Activated naive CD8-positive, alpha-beta T cell treated with anti-CD3 and anti-CD28 coated beads, Interleukin-2, amount 50 U/mL, for 16 hours (primary cell): ENCODE results near the gene ADAMTSL1.

Experiments
- DNase-seq: peaks from one replicate; pipeline ENCODE4 v3.0.0-alpha.2; 2020; ENCODE audit warnings: low read depth, low spot score

The ADAMTSL1 gene

DNA sequence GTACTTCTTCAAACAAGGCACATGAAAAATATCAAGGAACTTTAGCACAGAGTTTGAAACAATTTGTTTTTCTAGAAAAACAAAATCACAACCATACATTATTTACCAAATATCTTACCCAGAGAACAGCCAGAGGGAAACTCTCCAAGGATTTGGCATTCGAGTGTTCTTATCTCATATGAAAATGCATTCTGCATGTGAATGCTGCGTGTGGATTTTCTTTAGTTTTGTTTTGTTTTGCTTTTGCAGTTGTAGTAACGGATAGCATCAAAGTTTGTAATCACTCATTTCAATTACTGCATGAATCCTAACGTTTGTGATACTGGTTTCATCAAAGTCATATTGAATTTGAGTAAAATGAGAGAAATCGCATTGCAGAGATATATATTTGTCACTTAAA lies 28.0 kb downstream of the ADAMTSL1 start:
- DNase-seq, result no peak

DNA sequence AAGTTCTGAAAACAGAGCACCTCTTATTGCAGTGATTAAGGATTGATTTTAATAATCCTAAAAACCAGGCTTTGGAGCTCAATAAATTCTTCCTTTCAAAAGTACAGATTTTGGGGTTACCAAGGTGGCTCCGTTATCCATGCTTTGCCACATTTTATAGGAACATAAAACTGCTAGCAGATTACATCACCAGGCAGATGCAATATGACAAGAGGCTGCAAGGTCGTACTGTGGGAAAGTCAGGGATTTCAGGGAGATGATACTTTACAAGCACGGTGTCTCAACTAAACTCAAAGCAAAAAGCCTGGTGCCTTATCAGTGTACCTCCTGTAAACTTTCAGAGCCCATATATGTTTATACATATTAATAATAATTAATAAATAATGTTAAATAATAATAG lies 28.6 kb downstream of the ADAMTSL1 start:
- DNase-seq, result no peak

DNA sequence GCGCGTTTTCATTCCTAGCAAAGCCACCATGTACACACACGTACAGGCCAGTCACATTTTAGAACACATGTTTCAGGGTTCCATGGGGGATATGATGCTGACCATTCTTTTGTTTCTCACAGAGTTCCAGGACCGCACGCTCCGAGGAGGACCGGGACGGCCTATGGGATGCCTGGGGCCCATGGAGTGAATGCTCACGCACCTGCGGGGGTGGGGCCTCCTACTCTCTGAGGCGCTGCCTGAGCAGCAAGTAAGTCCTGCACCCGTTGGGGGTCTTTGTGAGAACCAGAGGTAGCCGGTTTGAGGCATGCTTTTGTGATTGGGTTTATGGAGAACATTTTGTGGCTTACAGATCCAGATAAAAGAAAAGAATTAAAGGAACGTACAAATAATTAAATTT lies 30.8 kb downstream of the ADAMTSL1 start:
- no peak for DNase-seq

DNA sequence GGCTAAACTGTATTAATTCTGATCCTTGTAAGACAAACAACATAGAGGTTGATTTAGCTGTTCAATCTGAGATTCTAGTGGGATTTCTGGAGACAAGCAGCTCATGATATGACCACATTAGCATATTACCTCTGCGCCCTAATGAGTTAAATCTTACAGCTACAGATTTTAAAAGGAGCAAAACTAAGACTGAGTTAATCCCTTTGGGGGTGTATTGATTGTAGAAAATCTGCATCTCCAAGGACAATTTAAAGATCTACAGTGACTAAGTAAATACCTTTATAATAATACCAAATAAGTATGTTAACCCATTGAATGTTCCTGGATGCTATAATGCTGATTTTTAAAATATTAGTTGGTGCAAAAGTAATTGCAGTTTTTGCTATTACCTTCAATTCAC lies 33.2 kb downstream of the ADAMTSL1 start:
- no peak for DNase-seq

DNA sequence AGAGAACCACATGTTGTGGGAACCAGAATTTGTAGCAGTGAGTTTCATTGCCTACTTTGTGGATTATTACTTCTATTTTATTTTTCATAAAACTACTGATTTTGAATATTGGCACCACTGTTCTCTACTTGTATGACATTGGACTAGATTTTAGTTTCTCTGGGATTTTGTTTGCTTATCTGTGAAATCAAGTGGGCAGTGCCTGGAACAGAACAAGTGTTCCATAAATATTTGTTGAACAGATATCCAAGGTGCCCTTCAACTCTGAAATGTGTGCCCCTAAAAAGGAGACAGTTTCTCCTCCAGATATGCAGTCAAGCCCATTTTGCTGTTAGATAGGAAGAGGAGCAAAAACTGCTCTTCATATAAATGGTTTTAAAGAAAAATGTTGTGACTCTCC lies 42.6 kb downstream of the ADAMTSL1 start:
- no peak for DNase-seq

DNA sequence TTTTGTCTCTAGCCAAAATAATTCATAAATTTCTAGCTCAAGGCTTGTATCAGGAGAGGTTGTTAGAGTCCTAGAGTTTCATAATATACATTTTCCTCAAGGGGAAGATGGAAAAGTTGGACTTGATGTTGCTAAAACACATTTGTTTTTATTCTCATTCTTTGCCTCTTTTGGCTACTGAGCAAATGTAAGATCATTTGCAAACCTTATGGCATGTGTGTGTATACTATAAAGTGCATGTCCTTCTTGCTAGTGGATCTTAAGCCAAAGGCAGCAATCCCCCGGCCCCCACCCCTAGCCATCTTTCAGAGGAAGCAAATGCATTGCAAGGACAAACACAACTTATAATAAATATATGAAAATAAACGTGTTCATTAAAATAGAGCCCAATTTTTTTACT lies 43.0 kb downstream of the ADAMTSL1 start:
- no peak for DNase-seq

DNA sequence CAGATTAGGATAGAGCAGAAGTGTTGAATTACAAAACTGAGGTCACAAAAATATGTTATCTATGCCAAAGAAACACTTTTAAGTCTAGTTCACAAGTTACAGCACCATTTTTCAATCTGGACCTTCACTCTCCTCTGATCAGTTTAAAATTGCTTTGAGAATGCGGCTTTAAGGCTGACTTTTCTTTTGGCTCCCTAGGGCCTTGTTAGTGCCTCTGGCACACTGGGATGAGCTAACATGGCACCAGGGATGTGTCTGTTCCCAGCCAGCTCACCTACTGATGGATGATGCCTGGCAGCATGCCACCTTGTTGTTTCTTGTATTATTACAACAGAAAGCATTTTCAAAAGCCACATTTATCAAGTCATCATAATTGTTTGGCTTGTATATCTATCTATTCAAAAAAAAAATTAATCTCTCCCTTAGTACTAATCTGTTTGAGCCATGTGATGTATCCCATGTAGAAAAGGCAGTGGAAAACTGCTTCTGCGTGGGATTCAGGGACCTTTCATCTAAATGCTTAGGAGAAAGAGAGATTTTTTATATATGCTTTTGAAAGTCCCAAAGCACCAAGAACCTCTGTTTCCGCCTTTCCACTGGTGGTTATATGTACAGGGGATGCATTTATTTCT lies 46.6 kb downstream of the ADAMTSL1 start:
- no peak for DNase-seq

DNA sequence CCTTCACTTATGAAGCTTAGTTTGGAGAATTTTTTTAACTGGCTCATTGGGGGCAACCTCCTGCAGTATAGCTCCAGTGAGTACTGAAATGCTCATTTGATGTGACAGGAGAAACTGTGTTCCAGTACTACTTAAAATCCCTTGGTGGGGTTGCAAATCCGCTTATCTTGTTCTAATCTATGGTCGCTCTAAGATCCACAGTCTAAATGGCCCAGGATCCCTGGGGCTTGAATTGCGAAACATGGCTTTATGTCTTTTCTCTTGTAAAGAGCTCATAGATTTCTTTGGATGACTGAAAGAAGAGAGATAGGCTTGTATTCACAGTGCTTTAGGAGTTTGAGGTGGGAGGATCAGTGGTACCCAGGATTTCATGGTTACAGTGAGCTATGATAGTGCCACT lies 52.7 kb downstream of the ADAMTSL1 start:
- DNase-seq, result no peak

DNA sequence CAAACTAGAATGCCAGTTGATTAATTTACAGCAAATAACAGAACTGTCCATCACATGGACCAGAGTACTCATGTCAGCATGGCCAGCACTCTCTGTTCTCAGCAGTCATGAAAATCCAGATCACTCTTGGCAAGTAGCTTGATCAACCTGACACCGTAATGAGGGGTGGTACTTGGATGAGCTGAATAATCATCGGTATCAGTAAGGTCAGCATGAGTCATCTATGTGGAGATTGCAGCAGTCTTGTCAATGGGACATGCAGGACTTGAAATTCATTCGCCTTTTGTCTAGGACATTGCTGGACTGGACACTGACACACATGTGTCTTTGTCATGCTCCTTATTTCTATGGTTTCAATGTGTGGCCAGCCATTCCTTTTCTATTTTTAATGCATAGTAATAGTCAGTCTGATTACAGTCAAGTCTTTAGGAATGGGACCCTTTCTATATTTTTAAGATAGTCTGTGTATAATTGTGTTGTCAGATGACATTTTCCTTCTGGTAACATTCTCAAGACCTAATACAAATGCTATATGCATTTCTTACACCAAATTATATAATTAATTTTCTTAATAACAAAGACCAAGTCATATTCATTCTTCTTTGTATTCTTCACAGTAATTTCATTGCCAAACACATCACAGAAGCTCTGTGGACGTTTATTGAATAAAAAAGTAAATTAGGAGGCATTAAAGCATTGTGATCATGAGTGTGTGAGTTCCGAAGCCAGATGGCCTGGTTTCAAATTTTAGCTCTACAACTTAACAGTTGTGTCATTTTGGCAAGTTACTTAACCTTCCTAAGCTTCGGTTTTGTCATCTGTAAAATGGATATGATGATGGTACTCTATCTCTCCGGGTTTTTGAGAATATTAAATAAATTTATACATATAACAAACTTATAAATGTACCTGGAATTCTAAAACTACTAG lies 57.4 kb downstream of the ADAMTSL1 start:
- no peak for DNase-seq

DNA sequence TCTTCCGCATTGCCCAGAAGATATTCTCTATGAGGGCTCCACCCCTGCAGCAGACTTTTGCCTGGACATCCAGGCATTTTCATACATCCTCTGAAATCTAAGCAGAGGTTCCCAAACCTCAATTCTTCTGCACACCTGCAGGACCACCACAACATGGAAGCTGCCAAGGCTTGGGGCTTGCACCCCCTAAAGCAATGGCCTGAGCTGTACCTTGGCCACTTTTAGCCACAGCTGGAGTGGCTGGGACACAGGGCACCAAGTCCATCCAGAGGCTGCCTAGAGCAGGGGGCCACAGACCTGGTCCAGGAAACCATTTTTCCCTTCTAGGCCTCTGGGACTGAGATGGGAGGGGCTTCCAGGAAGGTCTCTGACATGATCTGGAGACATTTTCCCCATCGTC lies 60.7 kb downstream of the ADAMTSL1 start:
- DNase-seq, result no peak

DNA sequence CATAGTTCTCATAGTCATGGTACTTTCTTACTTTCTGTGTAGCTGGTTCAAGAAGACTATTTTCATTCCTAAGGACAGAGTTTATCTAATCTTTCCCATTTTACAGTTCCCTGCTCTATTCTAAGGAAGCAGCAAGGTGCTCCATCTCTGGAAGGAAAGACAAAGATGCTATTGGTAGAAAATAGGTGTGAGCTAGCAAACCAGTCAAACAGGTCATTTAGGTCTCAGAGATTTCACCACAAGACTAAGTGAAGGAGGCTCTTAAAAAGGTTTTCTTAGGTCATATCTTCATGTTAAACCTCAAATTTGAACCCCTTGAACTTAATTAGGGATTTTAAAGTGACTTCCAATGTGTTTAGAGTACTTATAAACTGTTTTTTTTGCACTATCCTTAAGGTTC lies 62.6 kb downstream of the ADAMTSL1 start:
- DNase-seq, result no peak

DNA sequence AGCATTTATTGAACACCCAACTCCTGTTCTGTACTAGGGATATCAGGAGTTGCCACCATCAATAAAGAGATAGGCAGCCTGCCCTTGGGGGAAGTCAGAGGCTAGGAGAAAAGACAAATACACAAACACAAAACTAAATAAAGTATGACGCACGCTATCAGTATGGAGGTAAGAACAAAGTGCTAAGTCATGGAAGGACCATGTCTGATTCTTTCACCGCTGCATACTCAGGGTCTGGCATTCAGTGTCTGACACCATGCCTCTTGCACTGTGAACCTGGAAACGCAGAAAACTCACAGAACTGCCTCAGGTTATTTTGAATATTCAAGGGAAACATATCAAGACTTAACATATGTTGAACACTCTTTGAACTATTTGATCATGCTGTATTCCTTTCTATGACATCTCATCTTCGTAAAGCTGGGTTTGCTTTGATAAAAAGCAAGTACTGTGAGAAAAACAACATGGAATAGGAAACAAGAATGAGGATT lies 65.3 kb downstream of the ADAMTSL1 start:
- no peak for DNase-seq

DNA sequence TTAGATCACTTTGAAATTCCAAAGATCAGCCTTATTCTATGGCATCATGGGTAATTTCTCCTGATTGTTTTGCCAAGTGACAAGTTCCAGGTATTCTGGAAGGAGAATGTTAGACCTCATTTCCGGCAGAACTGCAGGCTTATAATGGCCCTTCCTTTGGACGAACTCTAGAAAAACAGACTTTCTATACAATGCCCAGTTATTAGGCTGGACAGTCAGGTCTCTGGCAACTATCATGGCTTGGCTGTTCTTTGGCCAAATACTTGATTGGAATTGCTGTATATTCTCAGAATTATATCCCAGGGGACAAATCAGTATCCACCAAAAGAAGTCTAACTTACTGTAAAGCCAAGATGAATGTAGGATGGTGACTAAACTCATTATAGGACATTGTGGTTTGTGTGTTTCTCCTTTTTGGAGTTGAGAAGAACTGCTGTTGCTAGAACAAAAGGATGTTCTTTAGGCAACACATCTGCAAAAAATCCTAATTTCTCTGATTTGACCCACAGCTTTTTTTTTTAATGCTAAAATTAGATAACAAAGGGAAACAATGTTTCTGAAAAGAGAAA lies 69.0 kb downstream of the ADAMTSL1 start:
- DNase-seq, result no peak

DNA sequence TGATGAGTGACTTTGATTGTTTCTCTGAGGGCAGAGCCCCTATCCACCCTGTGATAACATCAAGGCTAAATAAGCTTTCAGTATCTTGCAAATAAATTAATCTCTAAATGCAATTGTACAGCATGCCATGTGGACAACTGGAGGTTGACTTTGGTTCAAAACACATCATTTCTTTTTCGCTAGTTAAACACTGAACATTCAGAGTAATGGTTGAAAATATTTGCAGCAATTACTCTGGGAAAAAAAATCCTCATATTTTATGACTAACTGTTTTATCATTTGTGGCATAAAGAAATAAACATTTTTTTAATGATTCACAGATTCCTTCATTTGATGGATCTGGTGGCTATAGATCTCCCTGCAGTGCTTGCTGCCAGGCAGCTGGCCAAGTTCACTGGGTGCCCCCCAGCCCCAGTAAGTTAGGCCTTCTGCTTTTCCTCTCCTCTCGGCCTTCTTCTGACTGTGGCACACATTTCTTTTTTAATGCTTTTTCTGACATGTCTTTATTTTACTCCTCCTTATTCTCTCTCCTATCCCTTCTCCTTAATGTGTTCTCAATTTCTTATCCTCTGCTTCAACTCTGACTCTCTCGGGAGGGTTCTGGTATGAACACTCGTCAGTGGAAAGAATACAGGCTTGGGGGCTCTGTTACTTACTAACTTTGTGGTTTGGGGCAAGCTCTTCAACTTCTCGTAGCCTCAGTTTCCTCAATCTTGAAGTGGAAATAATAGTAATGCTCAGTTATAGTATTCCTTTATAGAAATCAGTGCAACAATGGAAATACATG lies 69.6 kb downstream of the ADAMTSL1 start:
- DNase-seq, result no peak

DNA sequence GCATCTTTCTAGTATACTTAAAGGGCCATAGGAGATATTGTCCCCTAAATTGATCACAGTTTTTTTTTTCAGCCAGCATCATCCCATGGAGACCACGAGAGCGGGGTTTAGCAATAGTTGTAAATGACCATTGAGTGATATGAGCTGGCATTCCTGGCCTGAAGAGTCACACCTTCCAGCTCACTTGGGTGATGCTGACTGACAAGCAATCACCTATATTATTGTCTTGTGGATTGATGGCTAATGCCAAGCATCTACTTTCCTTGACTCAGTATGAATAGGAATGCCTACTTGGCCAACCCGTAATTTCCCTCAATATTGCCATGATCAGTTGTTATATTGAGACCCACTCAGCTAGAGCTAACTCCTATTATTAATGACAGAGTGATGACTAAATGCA lies 70.5 kb downstream of the ADAMTSL1 start:
- no peak for DNase-seq

DNA sequence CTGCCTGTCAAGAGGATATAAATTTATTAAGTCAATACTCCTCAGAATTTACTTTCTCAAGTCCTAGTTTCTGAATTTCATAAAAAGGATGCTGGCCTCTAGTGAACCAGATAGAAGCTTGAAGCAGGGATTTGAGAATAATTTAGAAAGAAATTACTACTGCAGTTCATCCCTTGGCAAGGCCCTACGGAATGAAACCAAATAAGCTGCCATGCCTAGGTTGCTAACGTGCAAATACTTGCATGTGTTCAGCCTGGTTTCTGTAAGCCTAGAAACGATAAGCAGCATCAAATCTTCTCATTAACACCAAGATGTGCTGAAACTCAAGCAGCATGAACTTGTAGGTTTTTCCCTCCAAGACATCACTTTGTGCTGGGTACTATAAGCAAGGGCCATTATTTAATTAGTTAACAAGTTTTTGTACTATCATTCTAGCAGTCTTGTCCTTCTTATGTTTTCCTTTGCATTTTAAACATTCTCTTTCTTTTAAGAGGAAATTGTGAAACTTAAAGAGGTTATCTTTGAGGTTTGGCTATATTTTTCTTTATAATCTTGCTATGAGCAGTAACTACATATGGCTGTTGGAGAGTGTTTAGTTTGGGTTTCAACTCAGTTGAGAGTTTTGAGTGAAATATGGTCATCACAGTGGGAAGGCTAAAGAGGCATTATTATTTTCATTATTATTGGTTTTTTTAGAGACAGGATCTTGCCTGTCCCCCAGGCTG lies 71.8 kb downstream of the ADAMTSL1 start:
- no peak for DNase-seq

DNA sequence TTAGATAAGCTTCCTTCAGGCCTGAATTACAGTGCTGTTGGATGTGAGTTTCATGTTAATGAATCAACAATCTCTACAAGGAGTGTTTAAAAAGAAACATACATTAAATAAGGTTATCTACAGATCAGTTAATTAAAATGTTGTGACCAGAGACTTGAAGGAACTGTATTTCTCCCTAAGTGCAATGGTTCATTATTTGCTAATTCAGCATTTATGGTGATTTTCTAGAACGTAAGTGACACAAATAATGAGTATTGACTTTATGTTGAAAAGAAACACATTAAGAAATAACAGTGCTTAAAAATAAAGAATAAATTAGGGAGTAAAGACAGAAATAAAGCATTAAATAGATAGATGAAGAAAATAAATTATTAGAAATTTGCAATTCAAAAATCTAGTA lies 74.5 kb downstream of the ADAMTSL1 start:
- DNase-seq, result no peak

DNA sequence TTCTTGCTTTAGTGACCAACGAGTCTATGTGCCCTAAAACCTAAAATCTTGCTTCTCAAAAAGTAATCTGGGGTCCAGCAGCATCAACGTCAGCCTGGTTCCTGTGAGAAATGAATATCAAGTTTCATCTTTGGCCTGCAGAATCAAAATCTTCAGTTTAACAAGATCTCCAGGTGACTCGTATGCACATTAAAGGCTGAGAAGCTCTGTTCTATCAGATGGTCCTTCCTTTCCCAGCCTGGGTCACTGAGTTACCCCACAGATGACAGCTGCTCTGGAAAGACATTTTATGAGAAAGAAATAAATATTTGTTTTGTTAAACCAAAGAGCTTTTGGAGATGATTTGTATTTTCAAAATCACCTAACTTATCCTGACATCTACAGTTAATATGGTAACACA lies 75.8 kb downstream of the ADAMTSL1 start:
- no peak for DNase-seq

DNA sequence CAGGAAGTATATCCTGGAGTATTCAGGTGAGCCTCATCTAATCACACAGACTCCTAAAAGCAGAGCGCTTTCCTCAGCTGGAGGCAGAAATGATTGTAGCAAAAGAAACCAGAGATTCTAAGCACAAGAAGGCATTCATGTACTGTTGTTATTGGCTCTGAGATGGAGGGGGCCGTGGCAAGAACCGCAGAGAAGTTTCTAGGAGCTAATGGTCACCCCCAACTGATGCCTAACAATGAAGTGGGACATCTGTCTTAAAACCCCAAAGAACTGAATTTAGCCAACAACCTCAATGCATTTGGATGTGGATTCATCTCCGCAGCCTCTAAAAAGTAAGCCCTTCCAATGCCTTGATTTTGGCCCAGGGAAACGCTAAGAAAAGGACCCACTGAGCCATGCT lies 76.3 kb downstream of the ADAMTSL1 start:
- no peak for DNase-seq

DNA sequence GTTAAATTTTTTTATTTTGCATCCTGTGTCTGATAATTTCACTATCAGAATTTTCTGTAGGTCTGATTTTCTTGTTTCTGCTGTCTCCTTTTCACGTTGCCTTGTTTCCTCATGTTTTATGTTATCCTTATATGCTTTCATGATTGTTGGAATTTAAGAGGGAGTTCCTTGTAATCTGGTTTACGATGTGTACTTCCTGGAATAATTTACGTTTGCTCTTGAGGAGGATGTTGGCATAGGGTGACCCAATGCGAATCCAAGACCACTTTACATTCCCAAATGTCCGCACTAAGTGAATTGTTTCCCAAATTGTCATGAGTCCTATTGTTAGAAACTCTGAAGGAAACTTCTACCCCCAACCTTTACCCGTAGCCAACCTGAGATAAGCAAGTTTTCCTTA lies 80.3 kb downstream of the ADAMTSL1 start:
- no peak for DNase-seq
